Measurements from ENCODE around the gene CAMK2G.

CAMK2G gene

GRCh38 chr10:73802276-73802991 is 71.9 kb downstream of the CAMK2G start:
- H2AFZ ChIP-seq (ENCODE audit: low read depth, low read length), result no peak overlapping the region
- peaks cover 5% of the 10 kb centered on the region; the same call in 1 of the 2 replicates for H3K79me2 ChIP-seq (ENCODE audit: insufficient read depth, low read length)
- H3K4me3 ChIP-seq (ENCODE audit: low read depth in 1 of 2, low read length in 2 of 2), result no peak overlapping the region
- peaks cover 8% of the 10 kb centered on the region; the same call in 1 of the 2 replicates for H3K4me1 ChIP-seq (ENCODE audit: insufficient read depth, low read length)
- H3K9ac ChIP-seq (ENCODE audit: low read depth, low read length), result no peak overlapping the region
- no peaks in the 10 kb centered on the region for H3K9me3 ChIP-seq (ENCODE audit: insufficient read depth, low read length, severe bottlenecking)
- DNase-seq (no peak), ATAC-seq (ENCODE audit: insufficient read depth, low read depth) (no peak)
- no peak overlapping the region for H3K27ac ChIP-seq (ENCODE audit: low read length)
- H3K36me3 ChIP-seq (ENCODE audit: insufficient read depth, low read length), result peaks cover 92% of the 10 kb centered on the region
- peaks cover 15% of the 10 kb centered on the region for H4K20me1 ChIP-seq (ENCODE audit: insufficient read depth, low read length)
- no peak overlapping the region for H3K4me2 ChIP-seq (ENCODE audit: insufficient read depth, low read length)
- no peaks in the 10 kb centered on the region for H3K27me3 ChIP-seq (ENCODE audit: insufficient read depth, low read length, poor library complexity)
- TF ChIP-seq CTCF (IDR thresholded peaks at IDR 0.05; ENCODE audit: borderline replicate concordance, extremely low read depth, low read length, poor library complexity, severe bottlenecking) (peak; percentile 8), EZH2 (IDR thresholded peaks at IDR 0.05; ENCODE audit: borderline replicate concordance, low read depth, low read length, severe bottlenecking) (no peak)

- H4K20me1 ChIP-seq (ENCODE audit: insufficient read depth, low read length), result peaks cover 10% of the 10 kb centered on the region
- H3K79me2 ChIP-seq (ENCODE audit: insufficient read depth, low read length), result no peaks in the 10 kb centered on the region
- H3K36me3 ChIP-seq (ENCODE audit: insufficient read depth, low read length), result peaks cover 92% of the 10 kb centered on the region
- ATAC-seq (ENCODE audit: insufficient read depth, low read depth) (no peak), DNase-seq (no peak)
- H3K4me3 ChIP-seq (ENCODE audit: low read depth in 1 of 2, low read length in 2 of 2), result no peak overlapping the region
- H3K4me1 ChIP-seq (ENCODE audit: insufficient read depth, low read length), result no peaks in the 10 kb centered on the region
- H3K9ac ChIP-seq (ENCODE audit: low read depth, low read length), result no peak overlapping the region
- TF ChIP-seq EZH2 (IDR thresholded peaks at IDR 0.05; ENCODE audit: borderline replicate concordance, low read depth, low read length, severe bottlenecking) (no peak), CTCF (IDR thresholded peaks at IDR 0.05; ENCODE audit: borderline replicate concordance, extremely low read depth, low read length, poor library complexity, severe bottlenecking) (no peak)
- H2AFZ ChIP-seq (ENCODE audit: low read depth, low read length), result no peak overlapping the region
- H3K4me2 ChIP-seq (ENCODE audit: insufficient read depth, low read length), result no peak overlapping the region
- H3K9me3 ChIP-seq (ENCODE audit: insufficient read depth, low read length, severe bottlenecking), result no peaks in the 10 kb centered on the region
- H3K27me3 ChIP-seq (ENCODE audit: insufficient read depth, low read length, poor library complexity), result no peaks in the 10 kb centered on the region
- no peak overlapping the region for H3K27ac ChIP-seq (ENCODE audit: low read length)
These were observed 73.1 kb downstream of the CAMK2G start for GRCh38 chr10:73801253-73801590.

- H3K4me2 ChIP-seq (ENCODE audit: insufficient read depth, low read length), result no peak overlapping the region
- no peaks in the 10 kb centered on the region for H3K79me2 ChIP-seq (ENCODE audit: insufficient read depth, low read length)
- H3K9ac ChIP-seq (ENCODE audit: low read depth, low read length), result no peak overlapping the region
- H3K27me3 ChIP-seq (ENCODE audit: insufficient read depth, low read length, poor library complexity), result no peaks in the 10 kb centered on the region
- no peak overlapping the region for H3K27ac ChIP-seq (ENCODE audit: low read length)
- H3K9me3 ChIP-seq (ENCODE audit: insufficient read depth, low read length, severe bottlenecking), result no peaks in the 10 kb centered on the region
- no peak overlapping the region for H3K4me3 ChIP-seq (ENCODE audit: low read depth in 1 of 2, low read length in 2 of 2)
- H2AFZ ChIP-seq (ENCODE audit: low read depth, low read length), result no peak overlapping the region
- peaks cover 10% of the 10 kb centered on the region for H4K20me1 ChIP-seq (ENCODE audit: insufficient read depth, low read length)
- peaks cover 87% of the 10 kb centered on the region for H3K36me3 ChIP-seq (ENCODE audit: insufficient read depth, low read length)
- DNase-seq, result no peak
- peak; percentile 10; the same call in 1 of the 3 replicates for ATAC-seq (ENCODE audit: insufficient read depth, low read depth)
- no peak for TF ChIP-seq CTCF (IDR thresholded peaks at IDR 0.05; ENCODE audit: borderline replicate concordance, extremely low read depth, low read length, poor library complexity, severe bottlenecking)
- no peak for TF ChIP-seq EZH2 (IDR thresholded peaks at IDR 0.05; ENCODE audit: borderline replicate concordance, low read depth, low read length, severe bottlenecking)
- H3K4me1 ChIP-seq (ENCODE audit: insufficient read depth, low read length), result no peaks in the 10 kb centered on the region
These were observed 73.6 kb downstream of the CAMK2G start for GRCh38 chr10:73800560-73801252.
